GM21381 (cell line): ENCODE results near the gene ELMO1.

ENCODE experiments used
- ATAC-seq: cut with Tn5 transposase; IDR thresholded peaks from one replicate; pipeline ENCODE4 v1.9.1; 2021; ENCODE audit warnings: mild to moderate bottlenecking, moderate library complexity; ENCODE audit not compliant: unreplicated experiment

The ELMO1 gene

GRCh38 chr7:36966636-36967035 lies 482.0 kb downstream of the ELMO1 start:
- no peak for ATAC-seq

- no peak for ATAC-seq
These were observed 482.6 kb downstream of the ELMO1 start for GRCh38 chr7:36966039-36966438.

GRCh38 chr7:36965625-36966024 lies 483.0 kb downstream of the ELMO1 start:
- no peak for ATAC-seq

- ATAC-seq = no peak
These were observed 484.4 kb downstream of the ELMO1 start for GRCh38 chr7:36964297-36964696.

- ATAC-seq = no peak
These were observed 486.3 kb downstream of the ELMO1 start for GRCh38 chr7:36962367-36962766.

GRCh38 chr7:36961693-36962092 lies 487.0 kb downstream of the ELMO1 start:
- ATAC-seq = no peak

- ATAC-seq = no peak
These were observed 487.6 kb downstream of the ELMO1 start for GRCh38 chr7:36961097-36961496.

GRCh38 chr7:36960105-36960504 lies 488.6 kb downstream of the ELMO1 start:
- ATAC-seq = no peak

- ATAC-seq = no peak
These were observed 490.4 kb downstream of the ELMO1 start for GRCh38 chr7:36958111-36958733.

GRCh38 chr7:36957620-36958019 lies 491.0 kb downstream of the ELMO1 start:
- no peak for ATAC-seq

GRCh38 chr7:36956814-36957213 lies 491.9 kb downstream of the ELMO1 start:
- ATAC-seq = no peak

GRCh38 chr7:36955456-36956129 lies 493.1 kb downstream of the ELMO1 start:
- ATAC-seq = no peak

- ATAC-seq = peak; percentile 92
These were observed 497.4 kb downstream of the ELMO1 start for GRCh38 chr7:36951257-36951697.

- no peak for ATAC-seq
These were observed 498.7 kb downstream of the ELMO1 start for GRCh38 chr7:36949711-36950600.

- ATAC-seq = no peak
These were observed 502.3 kb downstream of the ELMO1 start for GRCh38 chr7:36946401-36946739.

GRCh38 chr7:36945612-36946400 lies 502.9 kb downstream of the ELMO1 start:
- no peak for ATAC-seq

GRCh38 chr7:36944838-36945237 lies 503.8 kb downstream of the ELMO1 start:
- ATAC-seq = no peak

GRCh38 chr7:36943591-36944435 lies 504.9 kb downstream of the ELMO1 start:
- peak; percentile 62 for ATAC-seq

GRCh38 chr7:36942955-36943354 lies 505.7 kb downstream of the ELMO1 start:
- ATAC-seq = no peak

GRCh38 chr7:36942541-36942940 lies 506.1 kb downstream of the ELMO1 start:
- ATAC-seq = no peak
